GM12878 (cell line): ENCODE results near the gene ISG20. TPM values are rescaled to one million over a fixed set of nuclear protein-coding genes. Genes with fewer than 3 reads are reported as not detected.

Experiments used
- ATAC-seq: fragments of 200-7000 bp; cut with Tn5 transposase; 3 replicates; pipeline ENCODE4 v1.9.1; 2020; ENCODE audit warnings: mild to moderate bottlenecking, moderate library complexity
- BruUV-seq: library from RNA; stranded (reverse); fragments of 400-500 nt; replicated peaks from 2 replicates; lab custom pipeline; 2021; lab: Mats Ljungman, UMichigan
- CTCF ChIA-PET: fragments of 300-600 bp; sonication (Branson Sonifier 250); formaldehyde crosslinking; extraction: SDS; loops from one replicate; lab custom pipeline; 2021; ENCODE audit warnings: inconsistent platforms; lab: Yijun Ruan, JAX
- POLR2A ChIA-PET: fragments of 350-600 bp; formaldehyde crosslinking; extraction: SDS; loops from one replicate; lab custom pipeline; 2021; ENCODE audit warnings: inconsistent platforms; lab: Charles Lee
- RAD21 ChIA-PET: fragments of 300-600 bp; sonication (Branson Sonifier 250); formaldehyde crosslinking; loops from one replicate; lab custom pipeline; 2023; ENCODE audit warnings: antibody characterized with exemption; ENCODE audit not compliant: unreplicated experiment; lab: Charles Lee
- SMC1A ChIA-PET: fragments of 300-600 bp; sonication (Branson Sonifier 250); formaldehyde crosslinking; loops from one replicate; lab custom pipeline; 2023; ENCODE audit not compliant: unreplicated experiment, uncharacterized antibody; lab: Charles Lee
- DNase-seq: peaks from one replicate; pipeline ENCODE4 v3.0.0-alpha.2; 2011; ENCODE audit warnings: low read depth, low spot score
- FAIRE-seq: peaks from 3 replicates; lab custom pipeline; 2011; peaks lifted over from hg19 to GRCh38; lab: Jason Lieb, UNC
- H2AFZ ChIP-seq: 2 replicates; pipeline ENCODE4 v1.6.0; 2011; ENCODE audit warnings: low read depth, low read length, control low read depth; ENCODE audit not compliant: control insufficient read depth
- H3K27ac ChIP-seq: 2 replicates; pipeline ENCODE4 v1.5.1; 2011; ENCODE audit warnings: control low read depth; ENCODE audit not compliant: control insufficient read depth, insufficient read depth
- H3K27me3 ChIP-seq, 2 experiments: replicated peaks in 1 of 2; 2 replicates each; pipeline versions ENCODE4 v1.6.0 to v1.6.1; 2011; ENCODE audit warnings: low read length in 1 of 2; ENCODE audit not compliant: control insufficient read depth in 2 of 2, insufficient read depth in 2 of 2
- H3K36me3 ChIP-seq, 2 experiments: 2 replicates each; pipeline ENCODE4 v1.5.1; 2011; ENCODE audit warnings: low read length in 1 of 2; ENCODE audit not compliant: control insufficient read depth in 2 of 2, insufficient read depth in 2 of 2
- H3K4me1 ChIP-seq: 2 replicates; pipeline ENCODE4 v1.6.1; 2011; ENCODE audit warnings: mild to moderate bottlenecking, low read length, moderate library complexity, mixed read lengths; ENCODE audit not compliant: control insufficient read depth, insufficient read depth
- H3K4me2 ChIP-seq: 2 replicates; pipeline ENCODE4 v1.6.0; 2011; ENCODE audit warnings: control low read depth; ENCODE audit not compliant: control insufficient read depth, insufficient read depth
- H3K4me3 ChIP-seq: fragments of 200-600 bp; sonication (generic); 2 replicates; pipeline ENCODE4 v1.5.1; 2016
- H3K79me2 ChIP-seq: 2 replicates; pipeline ENCODE4 v1.6.0; 2011; ENCODE audit warnings: low read length; ENCODE audit not compliant: control insufficient read depth, insufficient read depth
- H3K9ac ChIP-seq: 2 replicates; pipeline ENCODE4 v1.8.0; 2011; ENCODE audit warnings: low read length, control low read depth, mixed read lengths; ENCODE audit not compliant: control insufficient read depth, insufficient read depth
- H3K9me3 ChIP-seq: replicated peaks from 3 replicates; pipeline ENCODE4 v1.5.1; 2011; ENCODE audit warnings: mild to moderate bottlenecking, low read length; ENCODE audit not compliant: control insufficient read depth, insufficient read depth
- H4K20me1 ChIP-seq: 2 replicates; pipeline ENCODE4 v1.6.0; 2011; ENCODE audit not compliant: control insufficient read depth, insufficient read depth
- BHLHE40 ChIP-seq, 2 experiments: fragments of 450-650 bp in 1 of 2; IDR thresholded peaks; 2 replicates each; pipeline ENCODE4 v1.6.1; 2011 to 2017; ENCODE audit warnings: low read depth in 2 of 2, borderline replicate concordance in 1 of 2, improper control_type of control experiment in 1 of 2, low read length in 1 of 2, mild to moderate bottlenecking in 1 of 2
- ESRRA ChIP-seq: IDR thresholded peaks from 2 replicates; pipeline ENCODE4 v1.6.1; 2012; ENCODE audit warnings: mild to moderate bottlenecking, low read length, improper control_type of control experiment
- HDGF ChIP-seq: fragments of 450-650 bp; IDR thresholded peaks from 2 replicates; pipeline ENCODE4 v1.6.1; 2016; ENCODE audit warnings: antibody characterized with exemption
- KAT2A ChIP-seq: conservative IDR thresholded peaks from 2 replicates; pipeline ENCODE4 v1.6.1; 2011; ENCODE audit warnings: low read depth, low read length; ENCODE audit not compliant: control insufficient read depth
- MLLT1 ChIP-seq: fragments of 450-650 bp; IDR thresholded peaks from 2 replicates; pipeline ENCODE4 v1.6.1; 2016; ENCODE audit warnings: mild to moderate bottlenecking
- MXI1 ChIP-seq: fragments of 150-350 bp; IDR thresholded peaks from 2 replicates; pipeline ENCODE4 v1.6.1; 2011; ENCODE audit warnings: low read depth, mild to moderate bottlenecking, inconsistent platforms, low read length, improper control_type of control experiment
- NBN ChIP-seq: fragments of 450-650 bp; IDR thresholded peaks from 2 replicates; pipeline ENCODE4 v1.6.1; 2016
- RAD21 ChIP-seq: IDR thresholded peaks from 2 replicates; pipeline ENCODE4 v1.6.1; 2011; ENCODE audit warnings: mild to moderate bottlenecking, low read depth, low read length, moderate library complexity; ENCODE audit not compliant: insufficient read depth
- SMAD5 ChIP-seq: IDR thresholded peaks from 2 replicates; pipeline ENCODE4 v1.6.1; 2016; ENCODE audit warnings: antibody characterized with exemption, low read depth
- SMARCA5 ChIP-seq: fragments of 450-650 bp; IDR thresholded peaks from 2 replicates; pipeline ENCODE4 v1.6.1; 2017; ENCODE audit warnings: mild to moderate bottlenecking
- WGBS: methylation state at CpG from one replicate; pipeline ENCODE4 v1.1.6; 2016; ENCODE audit warnings: low lambda C conversion rate; ENCODE audit not compliant: insufficient replicate concordance, insufficient coverage; ENCODE audit errors: missing lambda C conversion rate; 5-methylcytosine and 5-hydroxymethylcytosine counted together
- in situ Hi-C: fragments of 300-500 bp; cut with MboI; formaldehyde crosslinking; loops from 9 replicates; pipeline ENCODE4 v1.14.3; 2018; ENCODE audit warnings: mixed read lengths
- intact Hi-C: fragments of 100-400 bp; cut with micrococcal nuclease; formaldehyde crosslinking; loops from one replicate; pipeline ENCODE4 v1.14.2; 2022; ENCODE audit not compliant: unreplicated experiment
- polyA plus RNA-seq, 11 experiments: library from polyadenylated mRNA; depleted of rRNA in 4 of 11; unstranded in 6 of 11; stranded (reverse) in 5 of 11; fragments of >200 nt; fragmentation: Nextera tagmentation in 4 of 11; fragmentation: Illumina TruSeq in 1 of 11; extraction: Ambion mirVana in 4 of 11; extraction: Trizol in 1 of 11; gene quantifications; 1 replicate in 1 of 11; 2 replicates in 10 of 11; pipeline versions ENCODE4 v1.2.1 to v1.2.3, GENCODE V29; 2011 to 2016; ENCODE audit warnings: inconsistent platforms in 2 of 11, missing spikeins in 2 of 11, low read depth in 1 of 11
- total RNA-seq, 4 experiments: library from RNA; depleted of rRNA in 3 of 4; stranded (reverse); fragments of >200 nt in 3 of 4; fragmentation: Illumina TruSeq in 1 of 4; extraction: Trizol in 1 of 4; gene quantifications; 2 replicates each; pipeline versions ENCODE4 v1.2.1 to v1.2.3, GENCODE V29; 2013 to 2021
- TF ChIP-seq, protein P1 (sequence below): fragments of 450-650 bp; IDR thresholded peaks from 2 replicates; pipeline ENCODE4 v1.6.1; 2017; ENCODE audit warnings: borderline replicate concordance

Gene ISG20
- total and polyA plus RNA-seq, 10 of the 15 experiments (the other 5 are each of a cell fraction or from before 2014, with no cell fraction given) = 23.4 to 210 (median 85.9) TPM

- Histone ChIP-seq H3K4me1 (peaks cover 53% of the 10 kb centered on the region), H4K20me1 (peaks cover 24% of the 10 kb centered on the region)
Measured at GRCh38 chr15:88623632-88624031, 15.2 kb upstream of the ISG20 start.

DNA sequence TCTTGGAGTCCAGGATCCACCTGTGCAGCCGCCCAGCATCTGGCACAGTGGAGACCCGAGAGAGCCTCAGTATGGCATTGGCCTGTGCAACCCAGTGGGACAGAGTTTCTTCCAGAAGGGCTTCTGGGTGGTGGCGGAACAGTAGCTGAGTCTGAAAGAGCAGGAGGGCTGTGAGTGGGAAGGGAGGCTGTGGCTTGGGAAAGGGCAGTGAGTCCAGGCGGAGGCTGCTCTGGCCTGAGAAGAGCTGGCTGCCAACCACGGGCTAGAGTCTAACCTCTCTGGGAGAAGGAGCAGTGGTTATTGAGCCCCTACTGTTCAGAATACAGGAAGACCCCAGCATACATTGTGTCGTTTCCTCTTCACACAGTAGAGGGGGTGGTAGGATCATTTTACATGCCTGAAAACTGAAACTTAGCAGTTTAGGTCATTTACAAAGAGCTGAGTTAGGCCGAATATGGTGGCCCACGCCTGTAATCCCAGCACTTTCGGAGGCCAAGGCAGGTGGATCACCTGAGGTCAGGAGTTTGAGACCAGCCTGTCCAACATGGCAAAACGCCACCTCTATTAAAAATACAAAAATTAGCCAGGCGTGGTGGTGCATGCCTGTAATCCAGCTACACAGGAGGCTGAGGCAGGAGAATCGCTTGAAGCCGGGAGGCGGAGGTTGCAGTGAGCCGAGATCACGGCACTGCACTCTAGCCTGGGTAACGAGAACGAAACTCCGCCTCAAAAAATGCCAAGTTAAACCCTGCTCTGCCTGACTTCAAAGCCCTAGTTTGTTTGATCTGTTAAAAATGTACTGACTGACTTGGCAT lies 14.5 kb upstream of the ISG20 start:
- ChIA-PET SMC1A (interaction anchor here (0.6 to 3.6 kb wide), 34 partner anchors 9 to 281 kb away, joined by 3 to 43 read pairs (median 5); partner anchors contain the start of genes ISG20 and MRPL46), RAD21 (interaction anchor here (0.7 to 3.7 kb wide), 28 partner anchors 8 to 394 kb away, joined by 3 to 40 read pairs (median 5); partner anchors contain the start of genes MRPL46 and MRPS11), POLR2A (interaction anchor here (0.6 to 2.4 kb wide), 6 partner anchors 11 to 1036 kb away, joined by 3 to 8 read pairs (median 4); no protein-coding TSS in a partner anchor), CTCF (interaction anchor here (0.6 to 5.4 kb wide), 45 partner anchors 9 to 866 kb away, joined by 3 to 79 read pairs (median 4); partner anchors contain the start of genes MRPL46 and MRPS11)
- Histone ChIP-seq H3K27me3 (no peaks in the 10 kb centered on the region), H3K27ac (peak overlapping the region; percentile 97), H3K4me2 (peak overlapping the region; percentile 98), H2AFZ (no peak overlapping the region), H3K36me3 (peaks cover 21 to 28% of the 10 kb centered on the region in 2 experiments), H3K9me3 (no peaks in the 10 kb centered on the region), H3K4me3 (peak overlapping the region; percentile 83), H3K4me1 (peaks cover 57% of the 10 kb centered on the region), H3K79me2 (peaks cover 82% of the 10 kb centered on the region), H3K9ac (peak overlapping the region; percentile 66), H4K20me1 (peaks cover 24% of the 10 kb centered on the region)
- ATAC-seq (peak; percentile 63), FAIRE-seq (peak; percentile 88), DNase-seq (no peak)
- in situ Hi-C loops = loop anchor here (5.0 kb wide), 1 partner anchor 147 kb away; no protein-coding TSS in a partner anchor
- BruUV-seq = no TSS peak
- 5% methylated on average over 19 of the region's 19 CpGs for WGBS
- intact Hi-C loops = loop anchor here (1.0 to 5.0 kb wide), 6 partner anchors 32 to 270 kb away; partner anchors contain the start of genes DET1 and HAPLN3
- TF ChIP-seq, protein P1, sequence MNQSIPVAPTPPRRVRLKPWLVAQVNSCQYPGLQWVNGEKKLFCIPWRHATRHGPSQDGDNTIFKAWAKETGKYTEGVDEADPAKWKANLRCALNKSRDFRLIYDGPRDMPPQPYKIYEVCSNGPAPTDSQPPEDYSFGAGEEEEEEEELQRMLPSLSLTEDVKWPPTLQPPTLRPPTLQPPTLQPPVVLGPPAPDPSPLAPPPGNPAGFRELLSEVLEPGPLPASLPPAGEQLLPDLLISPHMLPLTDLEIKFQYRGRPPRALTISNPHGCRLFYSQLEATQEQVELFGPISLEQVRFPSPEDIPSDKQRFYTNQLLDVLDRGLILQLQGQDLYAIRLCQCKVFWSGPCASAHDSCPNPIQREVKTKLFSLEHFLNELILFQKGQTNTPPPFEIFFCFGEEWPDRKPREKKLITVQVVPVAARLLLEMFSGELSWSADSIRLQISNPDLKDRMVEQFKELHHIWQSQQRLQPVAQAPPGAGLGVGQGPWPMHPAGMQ = no peak
- TF ChIP-seq ESRRA (no peak), MXI1 (peak; percentile 35; the same call in 1 of the 2 replicates), MLLT1 (peak; percentile 87), NBN (peak; percentile 54; the same call in 1 of the 2 replicates), RAD21 (peak; percentile 82), HDGF (peak; percentile 79), SMAD5 (0 out of 2 replicates have a peak, but pooled peaks have one; percentile 37), KAT2A (no peak), SMARCA5 (peak; percentile 64; the same call in 1 of the 2 replicates)

More at GRCh38 chr15:88623632-88624031, 15.2 kb upstream of the ISG20 start:
- H3K27ac ChIP-seq = peak overlapping the region; percentile 97
- SMC1A ChIA-PET = interaction anchor here (0.7 to 3.6 kb wide), 20 partner anchors 11 to 281 kb away, joined by 3 to 43 read pairs (median 6); partner anchors contain the start of gene ISG20
- 22% methylated on average over 3 of the region's 3 CpGs for WGBS
- peak overlapping the region; percentile 83 for H3K4me3 ChIP-seq
- RAD21 ChIA-PET = interaction anchor here (0.7 to 3.7 kb wide), 19 partner anchors 8 to 276 kb away, joined by 3 to 40 read pairs (median 6); no protein-coding TSS in a partner anchor
- in situ Hi-C loops = loop anchor here (5.0 kb wide), 1 partner anchor 146 kb away; no protein-coding TSS in a partner anchor
- H3K27me3 ChIP-seq = no peaks in the 10 kb centered on the region
- no peak overlapping the region for H2AFZ ChIP-seq
- BruUV-seq = no TSS peak
- H3K36me3 ChIP-seq = peaks cover 14 to 22% of the 10 kb centered on the region in 2 experiments
- intact Hi-C loops = loop anchor here (1.0 to 5.0 kb wide), 6 partner anchors 33 to 271 kb away; partner anchors contain the start of genes DET1 and HAPLN3
- ATAC-seq = peak; percentile 6
- FAIRE-seq = no peak
- CTCF ChIA-PET = interaction anchor here (0.6 to 5.4 kb wide), 27 partner anchors 8 to 554 kb away, joined by 3 to 79 read pairs (median 7); no protein-coding TSS in a partner anchor
- no peak for DNase-seq
- no peak for TF ChIP-seq BHLHE40 (IDR thresholded peaks at IDR 0.05; ENCODE audit: borderline replicate concordance in 1 of 2, low read depth in 2 of 2, low read length in 1 of 2)
- peak overlapping the region; percentile 98 for H3K4me2 ChIP-seq
- peaks cover 75% of the 10 kb centered on the region for H3K79me2 ChIP-seq
- H3K9me3 ChIP-seq = no peaks in the 10 kb centered on the region
- POLR2A ChIA-PET = interaction anchor here (0.9 to 1.3 kb wide), 2 partner anchors 75 to 157 kb away, joined by 3 read pairs; partner anchors contain the start of gene MRPL46
- H3K9ac ChIP-seq = peak overlapping the region; percentile 99
